T-helper 2 cell (primary cell): ENCODE data around the gene EVI2B.
"Not testable (repeated sequence)": the region's sequence is repeated elsewhere in the genome, so short reads cannot be mapped to it uniquely, and the experiment has no call there.

Experiments
- DNase-seq, 5 experiments: peaks; one replicate each; pipeline versions ENCODE4 v3.0.0 to v3.0.0-alpha.2; 2012 to 2022
- total RNA-seq, 2 donors: gene quantifications; one replicate each; lab custom pipeline; 2026; lab: John Stamatoyannopoulos, UW

Gene EVI2B, protein sequence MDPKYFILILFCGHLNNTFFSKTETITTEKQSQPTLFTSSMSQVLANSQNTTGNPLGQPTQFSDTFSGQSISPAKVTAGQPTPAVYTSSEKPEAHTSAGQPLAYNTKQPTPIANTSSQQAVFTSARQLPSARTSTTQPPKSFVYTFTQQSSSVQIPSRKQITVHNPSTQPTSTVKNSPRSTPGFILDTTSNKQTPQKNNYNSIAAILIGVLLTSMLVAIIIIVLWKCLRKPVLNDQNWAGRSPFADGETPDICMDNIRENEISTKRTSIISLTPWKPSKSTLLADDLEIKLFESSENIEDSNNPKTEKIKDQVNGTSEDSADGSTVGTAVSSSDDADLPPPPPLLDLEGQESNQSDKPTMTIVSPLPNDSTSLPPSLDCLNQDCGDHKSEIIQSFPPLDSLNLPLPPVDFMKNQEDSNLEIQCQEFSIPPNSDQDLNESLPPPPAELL
- 36.5 to 38.0 reads per million in 2 donors for total RNA-seq

DNA sequence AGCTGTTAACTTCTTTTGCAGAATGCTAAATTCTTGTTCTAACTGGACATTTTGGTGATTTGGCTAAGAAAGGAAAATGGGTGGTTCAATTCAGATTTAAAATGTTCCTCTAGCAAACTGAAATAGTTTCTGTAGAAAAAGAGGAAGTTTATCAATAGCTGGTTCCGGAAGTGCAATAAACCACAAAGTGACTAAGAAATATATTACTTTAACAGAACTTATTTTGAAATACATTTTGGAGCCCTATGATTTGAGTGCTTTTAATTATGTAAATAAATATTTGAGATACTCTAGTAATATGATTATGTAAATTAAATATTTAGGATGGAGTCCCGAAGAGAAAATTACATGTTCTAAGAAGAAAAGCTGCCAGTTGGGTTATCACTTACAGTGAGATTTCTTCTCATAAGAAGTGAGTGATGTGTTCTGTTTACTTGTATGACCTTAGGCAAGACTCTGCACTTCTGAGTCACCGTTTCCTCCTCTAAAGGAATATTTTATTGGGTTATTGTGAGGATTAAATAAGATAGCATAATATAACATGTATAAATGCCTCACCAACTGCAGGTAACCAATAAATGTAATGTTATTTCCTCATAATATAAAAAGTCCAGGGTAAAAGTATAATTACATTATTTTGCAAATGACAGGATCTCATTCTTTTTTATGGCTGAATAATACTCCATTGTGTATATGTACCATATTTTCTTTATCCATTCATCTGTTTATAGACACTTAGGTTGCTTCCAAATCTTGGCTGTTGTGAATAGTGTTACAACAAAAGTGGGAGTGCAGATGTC is at the start of gene EVI2B:
EVI2B (minus strand) TSS at position 73 of the 800 bp plus-strand sequence. CDS start 8,445 bp downstream, outside the sequence.
- DNase-seq = peak in 2 of 5 experiments; percentile 49 to 88

DNA sequence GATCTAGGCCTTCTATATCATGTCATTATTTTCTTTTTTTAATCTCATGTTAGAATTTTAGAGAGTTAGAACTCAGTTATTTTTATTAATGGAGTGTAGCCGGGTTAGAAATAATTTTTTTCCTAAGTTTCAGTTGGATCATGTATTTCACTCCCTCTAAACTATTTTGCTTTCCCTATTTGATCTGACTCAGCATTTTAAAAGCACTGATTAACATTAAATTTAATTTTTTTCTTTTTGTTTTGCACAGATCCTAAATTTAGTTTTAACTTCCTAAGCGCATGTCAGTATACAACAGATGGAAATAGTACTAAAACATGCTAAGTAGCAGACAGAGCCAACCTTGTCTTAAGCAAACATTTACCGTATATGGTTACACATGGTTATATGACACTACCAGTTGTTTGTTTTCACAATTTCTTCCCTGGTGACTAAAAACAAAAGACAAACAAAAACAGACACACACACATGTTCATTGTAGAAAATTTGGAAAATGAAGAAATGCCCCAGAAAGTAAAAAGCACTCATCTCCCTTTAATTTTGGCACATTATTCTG is 44.1 kb upstream of the EVI2B start:
- DNase-seq = no peak

DNA sequence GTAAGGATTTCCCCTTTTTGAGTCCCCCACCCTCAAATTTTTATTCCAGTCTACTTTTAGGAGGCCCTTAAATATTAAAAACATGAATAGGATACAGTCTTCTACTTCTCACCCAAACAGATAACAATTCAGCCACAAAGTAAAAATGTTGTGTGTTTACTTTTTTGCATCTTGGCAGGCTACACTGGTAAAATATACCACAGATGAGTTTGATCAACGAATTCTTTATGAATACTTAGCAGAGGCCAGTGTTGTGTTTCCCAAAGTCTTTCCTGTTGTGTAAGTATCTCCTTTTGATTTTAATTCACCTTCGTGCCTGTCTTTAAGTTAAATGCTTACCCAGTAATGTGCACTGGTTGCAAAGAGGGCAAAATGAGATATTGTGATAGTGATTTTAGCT is 43.2 kb upstream of the EVI2B start:
- DNase-seq = no peak

DNA sequence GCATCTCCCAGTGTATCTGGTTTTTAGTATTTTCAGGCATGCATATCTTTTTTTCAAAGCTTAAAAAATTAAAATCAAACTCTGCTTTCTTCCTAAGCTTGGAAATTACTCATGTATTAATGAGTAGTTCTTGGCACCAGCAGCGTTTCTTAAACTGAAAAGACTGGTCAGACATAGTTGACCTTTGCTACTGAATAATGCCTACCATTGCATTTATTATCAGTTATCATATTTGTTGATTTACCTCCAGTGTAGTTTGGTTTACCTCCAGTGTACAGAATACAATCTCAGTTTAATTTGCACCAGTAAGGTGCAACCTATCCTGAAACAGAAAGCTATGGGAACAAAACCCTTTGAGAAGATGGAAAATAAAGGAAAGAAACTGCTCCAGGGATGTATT is 42.1 kb upstream of the EVI2B start:
- no peak for DNase-seq

DNA sequence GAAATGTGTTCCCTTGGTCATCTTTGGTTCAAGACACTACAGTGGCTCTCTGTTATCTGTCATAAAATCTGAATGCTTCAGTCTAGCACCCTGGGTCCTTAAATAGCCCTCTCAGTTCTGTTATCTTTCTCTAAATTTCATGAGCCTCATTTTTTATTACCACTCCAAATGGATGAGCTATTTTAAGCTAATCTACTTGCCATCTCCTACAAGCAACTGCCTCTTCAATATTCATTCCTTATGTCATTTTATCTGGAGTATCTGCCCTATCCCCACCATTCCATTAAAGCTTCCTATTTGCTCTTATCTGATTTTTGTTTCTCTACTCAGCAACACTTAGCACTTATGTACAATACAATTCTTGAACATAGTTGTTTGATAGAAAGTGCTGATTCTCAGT is 35.6 kb upstream of the EVI2B start:
- no peak for DNase-seq

DNA sequence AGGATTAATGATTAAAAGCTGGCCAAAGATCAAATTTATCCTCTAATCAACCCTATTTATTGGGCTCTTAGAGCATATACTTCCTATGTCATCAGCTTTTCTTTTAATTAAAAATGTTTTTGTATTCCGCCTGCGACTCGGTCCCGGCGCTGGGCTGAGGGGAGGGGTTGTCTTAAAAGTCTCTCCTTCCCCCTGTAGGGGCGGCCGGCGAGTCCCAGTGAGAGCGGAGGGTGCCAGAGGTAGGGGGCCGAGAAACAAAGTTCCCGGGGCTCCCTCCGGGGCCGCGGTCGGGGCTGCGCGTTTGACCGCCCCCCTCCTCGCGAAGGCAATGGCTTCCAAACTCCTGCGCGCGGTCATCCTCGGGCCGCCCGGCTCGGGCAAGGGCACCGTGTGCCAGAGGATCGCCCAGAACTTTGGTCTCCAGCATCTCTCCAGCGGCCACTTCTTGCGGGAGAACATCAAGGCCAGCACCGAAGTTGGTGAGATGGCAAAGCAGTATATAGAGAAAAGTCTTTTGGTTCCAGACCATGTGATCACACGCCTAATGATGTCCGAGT is 31.4 kb upstream of the EVI2B start:
- DNase-seq = not testable (repeated sequence)

DNA sequence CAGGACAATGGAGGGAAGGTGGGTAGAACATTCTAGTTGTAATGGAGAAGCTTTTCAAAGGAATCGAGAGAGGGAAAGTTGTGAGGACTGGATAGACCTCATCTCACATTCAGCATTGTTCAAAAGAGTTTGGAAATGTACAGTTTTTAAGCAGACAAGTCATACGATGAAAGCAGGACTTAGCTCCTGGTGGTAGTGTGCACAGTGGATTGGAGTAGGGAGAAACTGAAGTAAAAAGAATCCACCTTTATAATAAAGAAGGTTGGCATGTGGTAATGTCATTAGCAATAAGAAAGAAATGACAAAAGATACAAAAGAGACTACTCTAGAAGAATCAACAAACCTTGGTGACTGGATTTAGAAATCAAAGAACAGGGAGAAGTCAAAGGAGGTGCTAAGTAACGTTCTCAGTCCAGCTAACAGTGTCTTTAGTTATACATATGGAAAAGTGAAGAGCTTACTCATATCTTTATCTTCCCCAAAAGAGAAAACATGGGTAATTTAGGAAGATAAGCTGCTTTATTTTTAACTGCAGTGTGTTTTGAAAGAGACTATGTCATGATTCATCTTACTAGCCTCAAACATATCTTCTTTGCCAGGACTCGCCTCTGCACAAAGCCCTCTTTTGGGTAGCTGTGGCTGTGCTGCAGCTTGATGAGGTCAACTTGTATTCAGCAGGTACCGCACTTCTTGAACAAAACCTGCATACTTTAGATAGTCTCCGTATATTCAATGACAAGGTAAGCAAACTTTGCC is 26.2 kb upstream of the EVI2B start:
- no peak for DNase-seq

DNA sequence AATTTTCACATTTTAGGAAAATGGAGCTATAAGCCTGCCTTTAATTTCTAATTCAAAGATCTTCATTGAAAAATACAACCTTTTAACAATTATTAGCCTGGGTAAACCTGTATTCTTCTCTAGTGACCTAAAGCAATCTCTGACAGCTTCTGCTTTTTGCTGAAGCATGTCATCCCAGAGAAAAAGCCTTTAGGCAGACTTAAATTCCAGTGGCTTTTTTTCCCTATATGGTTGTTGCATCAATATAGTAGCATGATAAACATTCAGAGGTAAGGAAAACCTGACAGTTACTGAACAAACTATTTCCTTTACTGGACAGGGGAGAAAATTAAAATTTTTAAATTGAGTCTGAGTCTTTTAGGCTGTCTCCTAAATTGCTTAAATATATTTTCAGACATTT is 15.4 kb upstream of the EVI2B start:
- DNase-seq = no peak

DNA sequence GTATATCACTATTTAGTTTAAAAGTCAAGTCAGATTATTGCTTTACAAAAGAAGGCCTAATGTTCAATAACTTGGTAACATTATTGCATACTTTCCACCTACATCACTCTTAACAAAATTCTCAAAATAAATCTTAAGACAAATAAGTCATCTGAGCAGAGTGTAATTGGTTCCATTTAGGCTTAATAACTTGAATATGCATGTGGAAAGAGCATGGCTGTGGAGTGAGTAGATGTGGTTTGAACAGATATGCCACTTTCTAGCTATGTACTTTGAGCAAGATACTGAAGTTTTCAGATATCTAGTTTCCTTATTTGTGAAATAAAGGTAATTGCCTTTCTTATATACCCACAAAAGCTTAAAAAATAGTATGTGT is 14.3 kb upstream of the EVI2B start:
- DNase-seq = no peak

DNA sequence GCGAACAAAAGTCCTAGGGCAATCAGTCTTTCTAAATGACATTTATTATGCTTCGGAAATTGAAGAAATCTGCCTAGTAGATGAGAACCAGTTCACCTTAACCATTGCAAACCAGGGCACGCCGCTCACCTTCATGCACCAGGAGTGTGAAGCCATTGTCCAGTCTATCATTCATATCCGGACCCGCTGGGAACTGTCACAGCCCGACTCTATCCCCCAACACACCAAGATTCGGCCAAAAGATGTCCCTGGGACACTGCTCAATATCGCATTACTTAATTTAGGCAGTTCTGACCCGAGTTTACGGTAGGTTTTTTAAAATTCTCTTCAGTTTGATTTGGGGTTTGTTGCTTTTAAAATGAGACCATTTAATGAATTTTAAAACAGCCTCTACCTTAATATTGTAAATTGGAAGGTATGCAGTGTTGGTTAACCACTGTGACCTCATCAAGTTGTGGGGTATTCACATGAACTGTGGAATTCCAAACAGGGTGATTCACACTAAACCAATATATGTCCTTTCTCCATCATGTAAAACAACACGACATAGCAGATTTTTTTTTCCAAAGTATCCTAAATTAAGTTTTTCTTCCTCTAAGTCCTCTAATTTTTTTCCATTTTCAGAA is 13.8 kb upstream of the EVI2B start:
- DNase-seq = no peak

DNA sequence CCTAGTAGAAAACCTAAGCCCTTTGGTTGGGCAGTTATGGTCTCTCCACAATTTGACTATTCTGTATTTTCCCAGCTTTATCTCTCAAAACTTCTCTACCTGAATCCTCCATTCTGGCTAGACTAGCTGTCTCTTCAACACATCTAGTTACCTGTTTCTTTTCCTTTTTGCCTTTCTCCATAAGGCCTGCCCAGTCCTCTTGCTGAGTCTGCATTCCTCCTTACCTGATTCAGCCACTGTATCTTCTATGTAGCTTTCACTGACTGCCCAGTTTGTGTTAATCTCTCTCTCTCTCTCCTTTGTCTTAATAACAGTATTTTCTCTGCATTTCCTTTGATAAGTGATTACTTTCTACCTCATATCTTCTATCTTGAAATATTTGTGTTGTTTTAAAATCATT is 9.7 kb upstream of the EVI2B start:
- no peak for DNase-seq

DNA sequence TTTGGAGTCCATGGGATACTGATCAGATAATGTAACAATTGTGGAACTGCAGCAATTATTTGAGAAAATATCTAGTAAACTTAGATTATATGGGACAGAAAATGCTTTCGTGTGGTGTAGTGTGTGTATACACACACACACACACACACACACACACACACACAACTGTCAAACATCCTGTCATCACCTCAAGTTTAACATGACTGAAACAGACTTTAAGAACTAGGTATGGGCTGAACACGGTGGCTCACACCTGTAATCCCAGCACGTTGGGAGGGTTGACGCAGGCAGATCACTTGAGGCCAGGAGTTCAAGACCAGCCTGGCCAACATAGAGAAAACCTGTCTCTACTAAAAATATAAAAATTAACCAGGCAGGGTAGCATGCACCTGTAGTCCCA is 8.1 kb upstream of the EVI2B start:
- DNase-seq = peak in 2 of 5 experiments; percentile 13 to 85

DNA sequence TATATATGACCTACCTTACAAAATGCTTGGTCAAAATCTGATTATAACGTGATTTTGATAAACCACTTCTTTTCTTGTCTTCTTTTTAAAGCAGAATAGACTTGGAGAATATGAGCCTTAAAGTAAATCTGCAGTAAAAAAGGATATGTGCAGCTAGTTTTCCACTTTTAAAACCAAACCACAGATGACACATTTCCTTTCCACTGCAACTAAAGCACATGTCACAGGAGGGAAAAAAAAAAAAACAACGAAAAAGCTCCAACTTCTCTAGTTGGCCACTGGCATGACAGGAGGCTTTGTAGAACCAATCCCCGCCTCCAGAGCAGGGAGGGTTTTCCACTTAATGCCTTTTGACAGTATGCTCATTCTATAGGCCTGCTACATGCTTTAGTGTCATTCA is 7.6 kb upstream of the EVI2B start, which contains the start of gene EVI2A:
EVI2A (minus strand) TSS at position 142 of the 400 bp plus-strand sequence. CDS start 2,609 bp downstream, outside the sequence.
- peak; percentile 21 to 98 (median 74) for DNase-seq

DNA sequence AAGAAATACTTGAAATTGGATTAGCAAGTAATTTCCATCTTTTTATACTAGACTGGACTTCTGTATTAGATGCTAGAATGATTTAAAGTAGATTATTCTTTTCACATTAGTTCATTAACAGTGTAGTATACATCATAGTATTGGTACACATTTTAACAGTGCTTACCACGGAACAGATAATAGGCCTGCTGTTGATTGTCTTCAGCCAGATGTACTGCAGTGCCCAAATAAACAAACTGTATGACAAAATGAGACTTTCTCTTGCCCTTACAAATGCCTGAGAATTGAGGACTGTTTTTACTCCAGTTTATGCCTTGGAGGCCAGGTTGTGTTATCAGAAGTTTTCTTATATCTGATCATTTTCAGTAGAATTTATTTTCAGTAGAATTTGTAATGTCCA is 6.9 kb upstream of the EVI2B start:
- peak in 1 of 5 experiments; percentile 68 for DNase-seq

DNA sequence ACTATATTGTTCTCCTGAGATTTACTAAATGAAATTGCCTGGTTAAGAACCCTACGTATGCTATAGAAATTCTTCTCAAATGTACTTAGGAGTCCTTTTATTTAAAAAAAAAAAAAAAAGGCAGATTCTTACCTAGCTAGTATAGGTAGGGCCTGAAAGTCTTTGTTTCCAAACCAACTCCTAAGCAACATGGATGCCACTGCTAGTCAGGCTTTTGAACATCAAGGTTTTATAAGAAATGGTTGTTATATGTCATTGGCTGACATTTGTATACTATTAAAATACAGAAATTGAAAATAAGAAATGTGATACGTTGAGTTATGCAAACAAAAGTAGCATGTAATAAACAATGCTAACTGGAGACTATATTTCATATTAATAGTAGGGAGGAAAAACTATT is 6.4 kb upstream of the EVI2B start:
- peak in 1 of 5 experiments; percentile 76 for DNase-seq

DNA sequence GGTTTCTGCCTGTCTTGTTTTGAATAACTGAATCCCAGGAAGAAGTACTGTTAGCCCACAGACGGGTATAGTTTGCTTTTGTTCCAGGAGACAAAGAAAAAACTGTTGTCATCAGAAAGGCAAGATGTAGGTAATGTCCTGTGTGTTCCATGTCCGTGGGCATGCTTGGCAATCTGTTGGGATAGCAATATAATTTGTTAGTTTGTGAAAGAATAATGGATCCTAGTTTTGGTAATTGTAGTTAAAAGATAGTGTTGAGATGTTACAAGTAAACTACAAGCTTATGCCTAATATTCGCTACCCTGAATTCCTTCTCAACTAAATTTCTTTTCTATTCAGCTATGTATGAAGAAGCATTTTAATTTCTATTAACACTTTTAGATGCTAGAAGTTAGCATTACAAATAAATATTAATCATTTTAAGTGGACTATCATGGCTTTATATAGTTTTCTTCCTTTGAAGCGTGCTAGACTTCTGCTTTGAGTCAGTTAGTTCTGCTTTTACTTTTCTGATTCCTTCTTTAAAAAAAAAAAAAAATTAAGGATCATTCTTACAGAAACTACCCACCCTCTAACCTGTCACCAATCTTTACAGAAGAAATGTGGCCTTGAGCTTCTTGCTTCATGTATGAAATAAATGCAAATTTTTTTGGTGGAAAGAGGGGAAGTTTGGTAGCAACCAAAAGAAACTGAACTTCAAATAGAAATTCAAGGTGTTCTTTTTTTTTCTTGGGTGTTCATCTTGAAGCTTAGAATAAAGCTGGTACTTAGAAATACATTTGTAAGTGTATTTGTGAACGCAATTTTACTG is 5.2 kb upstream of the EVI2B start:
- DNase-seq = peak in 1 of 5 experiments; percentile 52

DNA sequence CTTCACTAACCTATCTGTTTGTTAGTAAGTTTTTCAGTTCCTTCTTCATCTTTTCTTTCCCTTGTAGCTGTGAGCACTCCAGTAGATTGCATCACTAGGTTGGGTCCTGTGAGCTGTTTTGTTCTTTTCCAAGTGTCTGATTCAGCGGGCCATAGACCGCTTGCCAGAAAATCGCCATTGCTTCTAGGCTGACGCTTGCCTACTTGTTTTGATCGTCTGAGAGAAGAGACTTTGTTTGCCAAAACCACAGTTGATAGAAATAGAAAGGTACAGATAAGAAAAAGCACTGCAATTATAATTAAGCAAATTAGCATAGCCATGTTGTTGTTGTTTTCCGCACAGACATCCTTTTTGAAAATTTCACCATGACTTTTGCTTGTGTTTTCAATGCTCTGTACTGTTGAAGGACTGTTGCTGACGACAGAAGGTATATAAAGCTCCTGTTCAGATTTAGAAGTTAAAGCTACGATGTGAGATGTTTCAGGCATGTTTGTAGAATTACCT is 4.5 kb upstream of the EVI2B start:
- peak in 4 of 5 experiments; percentile 46 to 89 (median 52) for DNase-seq

DNA sequence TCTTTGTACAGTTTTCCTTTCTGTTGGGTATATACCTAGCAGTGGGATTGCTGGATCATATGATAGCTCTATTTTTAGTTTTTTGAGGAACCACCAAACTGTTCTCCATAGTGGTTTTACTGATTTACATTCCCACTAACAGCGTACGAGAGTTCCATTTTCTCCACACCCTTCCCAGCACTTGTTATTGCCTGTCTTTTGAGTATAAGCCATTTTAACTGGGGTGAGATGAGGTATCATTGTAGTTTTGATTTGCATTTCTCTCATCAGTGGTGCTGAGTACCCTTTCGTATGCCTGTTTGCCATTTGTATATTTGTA is 887 bp upstream of the EVI2B start:
- DNase-seq = no peak

DNA sequence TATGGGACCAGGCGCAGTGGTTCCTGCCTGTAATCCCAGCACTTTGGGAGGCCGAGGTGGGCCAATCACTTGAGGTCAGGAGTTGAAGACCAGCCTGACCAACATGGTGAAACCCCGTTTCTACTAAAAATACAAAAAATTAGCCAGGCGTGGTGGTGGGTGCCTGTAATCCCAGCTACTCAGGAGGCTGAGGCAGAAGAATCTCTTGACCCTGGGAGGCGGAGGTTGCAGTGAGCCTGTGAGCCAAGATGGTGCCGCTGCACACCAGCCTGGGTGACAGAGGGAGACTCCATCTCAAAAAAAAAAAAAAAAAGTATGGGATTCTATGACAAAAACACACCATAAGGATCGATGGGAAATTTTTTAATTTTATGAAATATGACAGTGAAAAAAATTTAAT is 1.6 kb downstream of the EVI2B start:
- DNase-seq = peak in 2 of 5 experiments; percentile 23 to 80

DNA sequence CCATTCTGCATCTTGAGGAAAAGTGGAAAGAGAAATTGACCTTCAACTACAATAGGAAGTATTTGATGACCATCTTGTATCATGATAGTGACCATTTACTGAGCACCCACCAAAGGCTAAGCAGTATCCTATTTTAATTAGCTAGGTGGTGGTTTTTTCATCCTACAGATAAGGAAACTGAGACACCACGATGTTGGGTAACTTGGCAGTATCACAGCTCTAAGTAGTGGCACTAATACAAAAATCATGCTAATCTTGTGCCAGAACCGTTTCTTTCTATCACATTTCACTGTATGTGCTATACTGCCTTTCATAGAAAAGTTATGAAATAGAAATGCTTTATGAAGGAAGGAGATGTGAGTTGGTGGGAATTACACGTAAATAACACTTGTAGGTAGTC is 2.3 kb downstream of the EVI2B start:
- peak in 1 of 5 experiments; percentile 40 for DNase-seq

DNA sequence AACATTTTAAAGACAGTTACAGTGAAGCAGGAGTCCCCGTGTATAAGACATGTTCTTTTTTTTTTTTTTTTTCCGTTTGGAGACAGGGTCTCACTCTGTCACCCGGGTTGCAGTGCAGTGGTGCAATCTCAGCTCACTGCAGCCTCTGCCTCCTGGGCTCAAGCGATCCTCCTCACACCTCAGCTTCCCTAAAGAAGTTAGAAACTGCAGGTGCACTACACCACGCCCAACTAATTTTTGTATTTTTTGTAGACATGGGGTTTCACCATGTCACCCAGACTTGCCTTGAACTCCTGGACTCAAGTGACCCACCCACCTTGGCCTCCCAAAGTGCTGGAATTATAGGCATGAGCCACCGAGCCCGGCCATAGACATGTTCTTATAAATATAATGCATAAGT is 3.0 kb downstream of the EVI2B start:
- DNase-seq = peak in 1 of 5 experiments; percentile 45
